NCI-H2081 treated with DMSO at 0.1 percent for 48 hours (cell line): ENCODE results near the gene KIAA1191.

Experiments used
- DNase-seq: peaks from one replicate; lab custom pipeline; 2025; lab: John Stamatoyannopoulos, UW

The KIAA1191 gene

GRCh38 chr5:176365351-176366231 is 4.0 kb upstream of the KIAA1191 start, which contains the start of gene ARL10:
Gene ARL10, plus strand, starts transcription at chr5:176365487. Its CDS starts 77 bp downstream, at chr5:176365564.
- DNase-seq, result no peak

GRCh38 chr5:176364765-176365350 is 3.3 kb upstream of the KIAA1191 start:
- no peak for DNase-seq

- no peak for DNase-seq
Observed at GRCh38 chr5:176362233-176362490, 598 bp upstream of the KIAA1191 start.

- DNase-seq, result no peak
Observed at GRCh38 chr5:176360894-176361436, 599 bp downstream of the KIAA1191 start.

DNA sequence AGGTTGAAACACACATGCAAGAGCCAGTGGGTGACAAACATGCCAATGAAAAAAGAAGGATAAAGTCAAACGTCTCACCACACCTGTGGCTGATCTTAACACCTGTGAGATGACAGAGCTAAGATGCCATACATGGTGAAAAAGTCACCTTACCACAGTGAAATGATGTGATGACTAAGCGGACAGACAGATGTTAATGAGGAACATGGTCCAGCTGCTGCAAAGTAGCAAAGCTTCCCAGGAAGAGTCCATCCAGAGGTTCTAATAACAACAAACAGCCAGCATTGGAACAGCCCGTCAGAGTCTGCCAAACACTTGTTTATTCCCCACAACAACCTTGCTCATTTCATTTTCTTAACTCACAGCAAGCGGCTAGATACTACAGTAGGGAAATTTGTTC is 1.9 kb downstream of the KIAA1191 start:
- no peak for DNase-seq

- no peak for DNase-seq
Observed at GRCh38 chr5:176356179-176356566, 5.4 kb downstream of the KIAA1191 start.

DNA sequence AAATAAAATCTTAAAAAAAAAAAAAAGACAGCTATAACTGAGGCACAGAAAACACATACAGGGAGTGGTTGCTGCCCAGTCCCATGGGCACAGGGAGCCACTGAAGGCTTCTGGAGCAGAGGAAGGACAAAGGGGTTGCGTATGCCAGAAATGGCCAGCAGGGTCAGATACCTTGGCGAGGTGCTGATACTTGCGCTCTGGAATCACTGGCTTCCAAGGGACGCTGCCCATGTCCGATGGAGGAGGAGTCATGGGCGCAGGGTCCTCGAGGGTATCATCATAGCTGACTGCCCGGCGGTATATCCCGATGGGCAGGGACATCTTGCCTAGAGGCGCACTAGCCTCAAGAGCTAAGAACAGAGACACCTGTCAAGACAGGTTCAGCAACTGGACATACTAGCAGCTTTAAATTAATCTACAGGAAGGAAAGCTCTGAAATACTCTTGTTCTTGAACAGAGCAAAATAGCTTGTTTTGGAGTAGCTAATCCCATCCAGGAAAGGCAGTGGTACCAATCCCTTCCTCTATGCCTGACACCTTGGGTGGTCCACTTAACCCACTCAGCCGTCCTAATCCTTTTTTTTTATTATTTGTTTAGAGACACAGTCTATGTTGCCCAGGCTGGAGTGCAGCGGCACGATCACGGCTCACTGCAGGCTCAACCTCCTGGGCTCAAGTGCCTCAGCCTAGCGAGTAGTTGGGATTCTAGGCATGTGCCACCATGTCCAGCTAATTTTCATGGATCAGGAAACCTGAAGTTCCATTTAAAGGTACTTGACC is 6.0 kb downstream of the KIAA1191 start:
- no peak for DNase-seq

- DNase-seq, result no peak
Observed at GRCh38 chr5:176353533-176353932, 8.0 kb downstream of the KIAA1191 start.

- no peak for DNase-seq
Observed at GRCh38 chr5:176352116-176352878, 9.3 kb downstream of the KIAA1191 start.

DNA sequence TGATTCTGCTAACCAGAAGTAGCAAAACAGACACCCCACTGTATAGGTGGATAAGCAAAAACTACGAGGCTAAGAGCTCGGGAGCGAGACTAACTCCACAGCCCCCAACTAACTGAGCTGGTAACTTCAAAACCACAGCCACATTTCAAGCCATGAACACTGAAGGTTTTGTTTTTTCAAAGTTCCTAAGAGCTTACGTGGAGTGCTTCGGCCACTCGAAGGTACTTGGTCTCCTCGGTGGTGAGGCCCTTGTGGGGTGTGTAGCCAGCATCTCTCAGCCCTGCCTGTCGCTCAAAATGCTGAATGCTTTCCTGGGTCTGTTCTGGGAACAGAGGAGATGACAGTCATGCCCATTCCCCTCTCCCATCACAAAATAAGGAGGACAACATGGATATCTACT is 11.1 kb downstream of the KIAA1191 start:
- DNase-seq, result no peak

- DNase-seq, result no peak
Observed at GRCh38 chr5:176342766-176343458, 18.7 kb downstream of the KIAA1191 start.

- no peak for DNase-seq
Observed at GRCh38 chr5:176342158-176342483, 19.4 kb downstream of the KIAA1191 start.

GRCh38 chr5:176341325-176342157 is 20.0 kb downstream of the KIAA1191 start:
- DNase-seq, result no peak

DNA sequence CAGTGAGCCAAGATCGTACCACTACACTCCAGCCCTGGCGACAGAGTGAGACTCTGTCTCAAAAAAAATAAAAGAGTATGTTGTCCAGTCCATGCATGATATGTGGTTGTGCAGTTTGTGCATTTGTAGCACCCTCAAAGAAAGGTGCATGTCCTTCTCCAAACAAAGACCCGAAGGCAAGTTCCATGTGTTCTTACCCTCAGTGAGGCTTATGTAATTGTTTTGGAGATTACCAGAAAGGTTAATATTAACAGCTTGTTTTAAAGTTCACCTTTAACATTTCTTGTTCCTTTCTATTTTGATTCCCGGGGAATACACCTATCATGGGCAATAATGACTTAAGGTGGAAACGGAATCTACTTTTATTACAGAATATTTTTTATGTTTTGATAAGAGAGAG is 22.3 kb downstream of the KIAA1191 start:
- DNase-seq, result no peak

GRCh38 chr5:176337913-176338312 is 23.7 kb downstream of the KIAA1191 start:
- DNase-seq, result no peak

GRCh38 chr5:176334031-176334770 is 27.4 kb downstream of the KIAA1191 start:
- no peak for DNase-seq

DNA sequence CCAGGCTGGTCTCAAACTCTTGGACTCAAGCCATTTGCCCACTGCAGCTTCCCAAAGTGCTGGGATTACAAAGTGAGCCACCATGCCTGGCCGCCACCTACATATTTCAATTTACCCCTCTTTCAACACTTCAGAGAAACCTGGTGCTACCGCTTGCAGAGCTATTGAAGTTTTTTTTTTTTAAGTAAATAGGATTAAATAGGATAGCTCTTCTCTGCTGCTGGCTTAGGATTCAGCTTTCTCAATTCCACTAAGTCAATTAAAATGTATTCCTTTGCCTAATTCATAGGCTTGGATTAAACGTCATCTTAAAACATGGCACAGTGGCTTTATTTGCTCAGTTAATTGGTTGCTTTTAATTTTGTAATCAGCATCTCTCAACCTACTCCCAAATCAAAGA is 41.0 kb downstream of the KIAA1191 start:
- DNase-seq, result no peak

DNA sequence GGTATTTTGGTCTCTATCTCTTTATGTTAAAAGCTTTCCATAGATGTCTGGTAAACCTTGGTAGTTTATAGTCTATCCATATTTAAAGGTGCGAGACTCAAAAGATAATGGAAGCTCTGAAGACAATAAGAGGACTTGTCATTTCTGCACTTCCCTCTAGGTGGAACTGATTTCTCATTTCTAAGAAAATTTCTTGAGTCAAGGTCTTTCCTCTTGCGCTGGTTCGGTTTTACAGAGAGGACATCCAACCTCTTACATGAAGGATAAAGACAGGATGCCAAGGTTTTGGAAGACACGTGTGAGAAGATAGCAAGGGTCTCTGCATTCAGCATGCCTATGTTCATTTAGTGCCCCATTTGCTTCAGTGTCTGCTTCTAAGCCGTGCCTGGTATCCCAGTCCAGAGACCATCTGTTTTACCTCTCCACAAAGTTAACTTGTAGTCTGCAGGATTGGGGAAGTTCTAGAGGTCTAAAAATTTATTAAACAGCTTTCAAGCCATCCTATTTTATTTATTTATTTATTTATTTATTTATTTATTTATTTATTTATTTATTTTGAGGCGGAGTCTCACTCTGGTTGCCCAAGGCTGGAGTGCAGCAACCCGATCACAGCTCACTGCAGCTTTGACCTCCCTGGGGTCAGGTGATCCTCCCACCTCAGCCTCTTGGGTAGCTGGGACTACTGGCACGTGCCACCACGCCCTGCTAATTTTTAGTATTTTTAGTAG is 41.6 kb downstream of the KIAA1191 start:
- DNase-seq, result no peak
